Upper lobe of left lung (tissue), 4 donors: Measurements from ENCODE around the gene TNS1.

ENCODE experiments used
- CTCF ChIP-seq, 6 experiments: fragments of 450-650 bp in 4 of 6; fragments of 200-600 bp in 2 of 6; sonication (generic) in 2 of 6; IDR thresholded peaks; one replicate each; pipeline ENCODE4 v1.5.1; 2016 to 2019; ENCODE audit warnings: antibody characterized with exemption in 6 of 6
- EP300 ChIP-seq, 4 donors: sonication (generic); formaldehyde crosslinking; IDR thresholded peaks; one replicate each; pipeline ENCODE4 v1.5.1; 2017; ENCODE audit warnings: antibody characterized with exemption in 4 of 4, control low read depth in 2 of 4
- POLR2A ChIP-seq, 4 donors: fragments of 450-650 bp; IDR thresholded peaks; one replicate each; pipeline ENCODE4 v1.5.1; 2016 to 2017; ENCODE audit warnings: antibody characterized with exemption in 4 of 4, mild to moderate bottlenecking in 2 of 4

GRCh38 chr2:218017211-218018053, 14.6 kb upstream of the TNS1 start:
- TF ChIP-seq CTCF (IDR thresholded peaks at IDR 0.05) (no peak), POLR2A (IDR thresholded peaks at IDR 0.05) (no peak), EP300 (IDR thresholded peaks at IDR 0.05) (no peak)
